Measurements from ENCODE around the gene GSTK1.

GRCh38 chr7:143271240-143271639 lies 8.0 kb downstream of the GSTK1 start:
- no peak for TF ChIP-seq CTCF (IDR thresholded peaks at IDR 0.05)
- no peak for TF ChIP-seq EZH2 (IDR thresholded peaks at IDR 0.05; ENCODE audit: borderline replicate concordance, insufficient read depth, low read depth, low read length, poor library complexity, severe bottlenecking)

Data from B cell (primary cell).